Testis (tissue), 3 donors: ENCODE data around the gene EPN1. TPM values are rescaled to one million over a fixed set of nuclear protein-coding genes. Genes with fewer than 3 reads are reported as not detected.
"Not testable (repeated sequence)": the region's sequence is repeated elsewhere in the genome, so short reads cannot be mapped to it uniquely, and the experiment has no call there.

ENCODE experiments used
- DNase-seq: peaks from one replicate; pipeline ENCODE4 v3.0.0-alpha.2; 2019
- H3K27ac ChIP-seq, 2 donors: fragments of 200-600 bp; sonication (generic); one replicate each; pipeline ENCODE4 v1.5.1; 2019
- H3K27me3 ChIP-seq: fragments of 200-600 bp; sonication (generic); one replicate; pipeline ENCODE4 v1.5.1; 2019
- H3K36me3 ChIP-seq: fragments of 200-600 bp; sonication (generic); one replicate; pipeline ENCODE4 v1.5.1; 2017; ENCODE audit warnings: low read depth; ENCODE audit errors: missing control alignments
- H3K4me1 ChIP-seq: fragments of 200-600 bp; sonication (generic); one replicate; pipeline ENCODE4 v1.5.1; 2019
- H3K4me3 ChIP-seq, 2 donors: fragments of 200-600 bp; sonication (generic); one replicate each; pipeline ENCODE4 v1.5.1; 2017 to 2019
- H3K9me3 ChIP-seq: fragments of 200-600 bp; sonication (generic); one replicate; pipeline ENCODE4 v1.5.1; 2017
- POLR2A ChIP-seq: fragments of 450-650 bp; IDR thresholded peaks from one replicate; pipeline ENCODE4 v1.6.1; 2017; ENCODE audit warnings: antibody characterized with exemption, mild to moderate bottlenecking, moderate library complexity
- WGBS, 2 donors: methylation state at CpG; one replicate each; pipeline ENCODE4 v1.1.5; 2018; 5-methylcytosine and 5-hydroxymethylcytosine counted together
- intact Hi-C: fragments of 100-400 bp; cut with DNase I; formaldehyde crosslinking; loops from one replicate; pipeline ENCODE4 v1.15.1; 2023; ENCODE audit warnings: low total_unique reads
- polyA plus RNA-seq: library from polyadenylated mRNA; stranded (reverse); fragments of 350-450 nt; fragmentation: Illumina TruSeq; extraction: RNeasy Lipid Tissue Mini Kit (QIAGEN cat#74804); gene quantifications from one replicate; pipeline ENCODE4 v1.2.3, GENCODE V29; 2014; ENCODE audit warnings: low read depth, low replicate concordance; ENCODE audit not compliant: insufficient read depth
- total RNA-seq, 2 donors: library from RNA; depleted of rRNA; stranded (reverse); fragments of >200 nt; gene quantifications; one replicate each; pipeline ENCODE4 v1.2.3, GENCODE V29; 2016
- TF ChIP-seq, protein P1 (sequence below), 3 experiments: fragments of 450-650 bp in 2 of 3; fragments of 200-600 bp in 1 of 3; sonication (generic) in 1 of 3; IDR thresholded peaks; one replicate each; pipeline ENCODE4 v1.5.1; 2016 to 2019; ENCODE audit warnings: antibody characterized with exemption in 3 of 3, mild to moderate bottlenecking in 2 of 3, moderate library complexity in 1 of 3

Gene EPN1
- total and polyA plus RNA-seq, 3 donors from 2014 or later = 134 to 303 (median 176) TPM

DNA sequence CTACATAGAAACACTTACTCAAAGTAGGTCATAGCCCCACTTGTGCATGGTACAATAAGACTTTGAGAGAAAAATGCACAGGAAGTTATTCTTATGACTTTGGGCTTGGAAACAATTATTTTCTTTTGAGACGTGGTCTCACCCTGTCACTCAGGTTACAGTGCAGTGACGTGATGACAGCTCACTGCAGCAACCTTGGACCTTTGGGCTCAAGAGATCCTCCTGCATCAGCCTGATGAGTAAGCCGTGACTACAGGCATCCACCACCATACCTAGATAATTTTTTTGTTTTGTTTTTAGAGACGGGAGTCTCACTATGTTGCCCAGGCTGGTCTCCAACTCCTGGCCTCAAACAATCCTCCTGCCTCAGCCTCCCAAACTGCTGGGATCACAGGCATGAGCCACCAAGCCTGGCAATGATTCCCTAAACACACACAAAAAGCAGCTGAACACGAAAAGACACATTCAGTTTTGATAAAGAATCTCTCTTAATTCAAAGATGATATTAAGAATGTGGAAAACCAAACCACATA lies 45.3 kb downstream of the EPN1 start:
- intact Hi-C loops = no loop called here
- H3K27me3 ChIP-seq = no peaks in the 10 kb centered on the region

DNA sequence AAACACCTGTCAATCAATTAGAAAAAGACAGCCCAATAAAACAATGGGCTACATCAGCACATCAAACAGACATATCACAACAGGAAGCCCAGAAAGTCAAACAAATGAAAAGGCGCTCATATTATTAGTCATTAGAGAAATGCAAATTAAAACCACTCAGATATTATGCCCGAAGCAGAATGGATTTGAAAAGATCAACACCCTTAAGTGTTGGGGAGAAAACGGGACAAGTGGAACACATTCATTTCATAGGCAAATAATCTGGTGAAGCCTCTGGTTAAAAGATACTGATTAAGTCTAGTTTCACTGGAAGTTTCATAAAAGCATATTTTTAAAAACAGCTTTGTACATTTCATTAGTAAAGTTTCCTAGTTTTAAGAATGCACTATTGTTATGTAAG lies 45.8 kb downstream of the EPN1 start:
- Histone ChIP-seq H3K9me3 (no peaks in the 10 kb centered on the region), H3K4me1 (no peaks in the 10 kb centered on the region), H3K27ac (no peak overlapping the region), H3K27me3 (no peaks in the 10 kb centered on the region), H3K4me3 (no peak overlapping the region), H3K36me3 (no peaks in the 10 kb centered on the region)
- 95 to 97% methylated on average over 3 of the region's 3 CpGs for whole genome bisulfite sequencing, 2 donors
- intact Hi-C loops = no loop called here
- no peak for DNase-seq
- TF ChIP-seq, protein P1, sequence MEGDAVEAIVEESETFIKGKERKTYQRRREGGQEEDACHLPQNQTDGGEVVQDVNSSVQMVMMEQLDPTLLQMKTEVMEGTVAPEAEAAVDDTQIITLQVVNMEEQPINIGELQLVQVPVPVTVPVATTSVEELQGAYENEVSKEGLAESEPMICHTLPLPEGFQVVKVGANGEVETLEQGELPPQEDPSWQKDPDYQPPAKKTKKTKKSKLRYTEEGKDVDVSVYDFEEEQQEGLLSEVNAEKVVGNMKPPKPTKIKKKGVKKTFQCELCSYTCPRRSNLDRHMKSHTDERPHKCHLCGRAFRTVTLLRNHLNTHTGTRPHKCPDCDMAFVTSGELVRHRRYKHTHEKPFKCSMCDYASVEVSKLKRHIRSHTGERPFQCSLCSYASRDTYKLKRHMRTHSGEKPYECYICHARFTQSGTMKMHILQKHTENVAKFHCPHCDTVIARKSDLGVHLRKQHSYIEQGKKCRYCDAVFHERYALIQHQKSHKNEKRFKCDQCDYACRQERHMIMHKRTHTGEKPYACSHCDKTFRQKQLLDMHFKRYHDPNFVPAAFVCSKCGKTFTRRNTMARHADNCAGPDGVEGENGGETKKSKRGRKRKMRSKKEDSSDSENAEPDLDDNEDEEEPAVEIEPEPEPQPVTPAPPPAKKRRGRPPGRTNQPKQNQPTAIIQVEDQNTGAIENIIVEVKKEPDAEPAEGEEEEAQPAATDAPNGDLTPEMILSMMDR (IDR thresholded peaks at IDR 0.05) = no peak
- no peak for TF ChIP-seq POLR2A

More for the DNA sequence above, 45.3 kb downstream of the EPN1 start:
- Histone ChIP-seq H3K36me3 (no peaks in the 10 kb centered on the region), H3K4me3 (no peak overlapping the region), H3K4me1 (no peaks in the 10 kb centered on the region), H3K27ac (no peak overlapping the region), H3K9me3 (no peaks in the 10 kb centered on the region)
- no peak for DNase-seq
- TF ChIP-seq, protein P1 (IDR thresholded peaks at IDR 0.05) = no peak
- TF ChIP-seq POLR2A = no peak
- 71 to 80% methylated on average over 5 of the region's 5 CpGs for WGBS, 2 donors

DNA sequence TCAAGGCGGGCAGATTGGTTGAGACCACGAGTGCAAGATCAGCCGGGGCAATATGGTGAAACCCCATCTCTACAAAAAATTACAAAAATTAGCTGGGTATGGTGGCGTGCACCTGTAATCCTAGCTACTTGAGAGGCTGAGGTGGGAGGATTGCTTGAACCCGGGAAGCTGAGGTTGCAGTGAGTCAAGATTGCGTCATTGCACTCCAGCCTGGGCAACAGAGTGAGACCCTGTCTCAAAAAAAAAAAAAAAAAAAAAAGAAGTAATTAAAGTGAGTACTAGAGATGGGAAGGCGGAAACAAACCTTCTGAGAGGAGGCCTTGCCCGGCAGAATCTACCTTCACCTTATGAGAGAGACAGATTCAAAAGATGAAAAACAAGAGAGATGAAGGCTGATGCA lies 48.5 kb downstream of the EPN1 start:
- WGBS, 2 donors = 89 to 90% methylated on average over 8 of the region's 8 CpGs
- no peak for TF ChIP-seq POLR2A
- TF ChIP-seq, protein P1 (IDR thresholded peaks at IDR 0.05) = no peak
- no peaks in the 10 kb centered on the region for H3K36me3 ChIP-seq
- no peaks in the 10 kb centered on the region for H3K4me1 ChIP-seq
- H3K27me3 ChIP-seq = no peaks in the 10 kb centered on the region
- no peak overlapping the region for H3K4me3 ChIP-seq
- no peaks in the 10 kb centered on the region for H3K9me3 ChIP-seq
- H3K27ac ChIP-seq = no peak overlapping the region
- intact Hi-C loops = no loop called here
- DNase-seq = no peak

DNA sequence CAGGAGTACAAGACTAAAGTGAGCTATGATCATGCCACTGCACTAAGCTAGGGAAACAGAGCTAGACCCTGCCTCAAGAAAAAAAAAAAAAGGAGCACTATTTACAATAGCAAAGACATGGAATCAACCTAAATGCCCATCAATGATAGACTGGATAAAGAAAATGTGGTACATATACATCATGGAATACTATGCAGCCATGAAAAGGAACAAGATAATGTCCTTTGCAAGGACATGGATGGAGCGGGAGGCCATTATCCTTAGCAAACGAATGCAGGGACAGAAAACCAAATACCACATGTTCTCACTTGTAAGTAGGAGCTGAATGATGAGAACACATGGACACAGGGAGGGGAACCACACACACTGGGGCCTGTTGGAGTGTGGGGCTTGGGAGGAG lies 55.4 kb downstream of the EPN1 start:
- H3K4me1 ChIP-seq, DNase-seq, H3K9me3 ChIP-seq, H3K4me3 ChIP-seq, intact Hi-C loops, H3K27me3 ChIP-seq, H3K27ac ChIP-seq, H3K36me3 ChIP-seq: not testable (repeated sequence)
- WGBS, 2 donors = 82 to 87% methylated on average over 2 of the region's 2 CpGs

DNA sequence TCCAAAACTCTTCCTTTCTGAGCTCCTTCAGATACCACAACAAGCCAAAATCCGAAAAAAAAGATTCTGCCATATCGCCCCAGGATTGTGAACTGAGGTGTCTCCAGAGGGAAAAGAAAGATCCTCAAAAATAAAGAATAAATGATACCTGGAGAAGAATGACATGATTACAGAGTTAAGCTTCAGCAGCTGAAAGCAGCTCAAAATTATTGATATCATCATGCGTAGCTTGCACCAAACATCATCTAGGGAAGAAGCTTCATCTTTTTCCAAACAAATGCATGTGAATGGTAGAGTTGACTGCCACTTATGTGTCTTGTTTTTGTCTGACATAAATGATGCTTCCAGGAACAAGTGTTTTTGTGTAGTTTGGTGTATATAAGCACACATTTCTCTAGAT lies 63.3 kb downstream of the EPN1 start, which contains the start of gene NLRP9:
Gene NLRP9, minus strand, starts transcription at position 101 of the 400 bp plus-strand sequence. Its CDS starts 28 bp downstream, at position 73.
- WGBS, 2 donors = 93 to 94% methylated on average over 3 of the region's 3 CpGs
- intact Hi-C loops = no loop called here

More for the DNA sequence above, 63.3 kb downstream of the EPN1 start, which contains the start of gene NLRP9:
- Histone ChIP-seq H3K4me1 (no peaks in the 10 kb centered on the region), H3K36me3 (no peaks in the 10 kb centered on the region), H3K27me3 (no peaks in the 10 kb centered on the region), H3K9me3 (no peaks in the 10 kb centered on the region), H3K27ac (no peak within 1 kb of the TSS), H3K4me3 (no peak within 1 kb of the TSS)
- DNase-seq = no peak
- TF ChIP-seq POLR2A = no peak
- TF ChIP-seq, protein P1 (IDR thresholded peaks at IDR 0.05) = no peak
